ENCODE data around the gene CASTOR1.

DNA sequence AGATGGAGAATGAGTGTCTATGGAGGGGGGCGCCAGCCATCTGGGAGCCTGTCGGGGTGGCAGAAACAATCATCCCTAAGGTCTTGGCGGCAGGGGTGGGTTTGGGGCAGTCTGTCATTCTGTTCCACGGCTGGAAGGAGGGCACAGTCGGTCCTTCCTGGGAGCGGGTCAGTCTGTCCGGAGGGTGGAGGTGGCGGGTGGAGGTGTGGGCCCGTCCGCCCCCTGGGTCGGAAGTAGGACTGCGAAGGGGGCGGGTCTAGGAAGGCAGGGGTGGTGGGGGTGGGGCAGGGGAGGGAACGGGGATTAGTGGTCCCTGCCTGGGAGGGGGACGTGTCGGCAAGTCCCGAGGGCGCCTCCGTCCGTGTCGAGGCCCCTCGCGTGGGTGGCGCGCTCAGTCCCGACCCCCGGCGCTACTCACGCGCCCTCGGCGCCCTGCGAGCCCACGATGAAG, 37.0 kb upstream of the CASTOR1 start:
- TF ChIP-seq, protein P1, sequence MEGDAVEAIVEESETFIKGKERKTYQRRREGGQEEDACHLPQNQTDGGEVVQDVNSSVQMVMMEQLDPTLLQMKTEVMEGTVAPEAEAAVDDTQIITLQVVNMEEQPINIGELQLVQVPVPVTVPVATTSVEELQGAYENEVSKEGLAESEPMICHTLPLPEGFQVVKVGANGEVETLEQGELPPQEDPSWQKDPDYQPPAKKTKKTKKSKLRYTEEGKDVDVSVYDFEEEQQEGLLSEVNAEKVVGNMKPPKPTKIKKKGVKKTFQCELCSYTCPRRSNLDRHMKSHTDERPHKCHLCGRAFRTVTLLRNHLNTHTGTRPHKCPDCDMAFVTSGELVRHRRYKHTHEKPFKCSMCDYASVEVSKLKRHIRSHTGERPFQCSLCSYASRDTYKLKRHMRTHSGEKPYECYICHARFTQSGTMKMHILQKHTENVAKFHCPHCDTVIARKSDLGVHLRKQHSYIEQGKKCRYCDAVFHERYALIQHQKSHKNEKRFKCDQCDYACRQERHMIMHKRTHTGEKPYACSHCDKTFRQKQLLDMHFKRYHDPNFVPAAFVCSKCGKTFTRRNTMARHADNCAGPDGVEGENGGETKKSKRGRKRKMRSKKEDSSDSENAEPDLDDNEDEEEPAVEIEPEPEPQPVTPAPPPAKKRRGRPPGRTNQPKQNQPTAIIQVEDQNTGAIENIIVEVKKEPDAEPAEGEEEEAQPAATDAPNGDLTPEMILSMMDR (conservative IDR thresholded peaks at IDR 0.05; ENCODE audit: low read depth, low read length) = no peak
- no peak for TF ChIP-seq EZH2 (IDR thresholded peaks at IDR 0.05; ENCODE audit: borderline replicate concordance, low read depth, low read length, poor library complexity, severe bottlenecking)
